ENCODE data around the gene PHOSPHO2.

GRCh38 chr2:169705927-169706326 is 11.7 kb downstream of the PHOSPHO2 start:
- no peak for TF ChIP-seq EZH2 (IDR thresholded peaks at IDR 0.05; ENCODE audit: low read length)
- TF ChIP-seq CTCF (optimal IDR thresholded peaks at IDR 0.05 in 1 of 3, IDR thresholded peaks at IDR 0.05 in 1 of 3, conservative IDR thresholded peaks at IDR 0.05 in 1 of 3; ENCODE audit: extremely low read depth in 1 of 3, insufficient read depth in 2 of 3, low read length in 3 of 3) = no peak
